Prostate gland (tissue), 2 donors: Measurements from ENCODE around the gene TMEM267. TPM values are rescaled to one million over a fixed set of nuclear protein-coding genes. Genes with fewer than 3 reads are reported as not detected.
A peak's percentile ranks its signal among the peaks of the same experiment; 100 is the strongest.
"Not testable (repeated sequence)": the region's sequence is repeated elsewhere in the genome, so short reads cannot be mapped to it uniquely, and the experiment has no call there.

Source experiments
- DNase-seq: peaks from one replicate; pipeline ENCODE4 v3.0.0-alpha.2; 2019; ENCODE audit warnings: low spot score
- H3K27ac ChIP-seq, 2 donors: fragments of 200-600 bp; sonication (generic); 2 replicates each; pipeline ENCODE4 v1.5.1; 2017 to 2019
- H3K27me3 ChIP-seq: fragments of 200-600 bp; sonication (generic); replicated peaks from 2 replicates; pipeline ENCODE4 v1.5.1; 2019; ENCODE audit not compliant: insufficient read depth
- H3K36me3 ChIP-seq, 2 donors: fragments of 200-600 bp; sonication (generic); 1 replicate in 1 of 2; 2 replicates in 1 of 2; pipeline versions ENCODE4 v1.5.1 to v1.8.1; 2017 to 2019
- H3K4me1 ChIP-seq: fragments of 200-600 bp; sonication (generic); replicated peaks from 2 replicates; pipeline ENCODE4 v1.5.1; 2019
- H3K4me3 ChIP-seq, 2 donors: fragments of 200-600 bp; sonication (generic); 2 replicates each; pipeline ENCODE4 v1.5.1; 2017 to 2019
- H3K9me3 ChIP-seq: fragments of 200-600 bp; sonication (generic); 2 replicates; pipeline ENCODE4 v1.5.1; 2017
- CTCF ChIP-seq, 4 experiments: fragments of 200-600 bp in 2 of 4; fragments of 450-650 bp in 2 of 4; sonication (generic) in 2 of 4; IDR thresholded peaks; 1 replicate in 3 of 4; 2 replicates in 1 of 4; pipeline ENCODE4 v1.5.1; 2016 to 2019; ENCODE audit warnings: antibody characterized with exemption in 4 of 4, mild to moderate bottlenecking in 2 of 4, moderate library complexity in 2 of 4
- POLR2A ChIP-seq: fragments of 450-650 bp; IDR thresholded peaks from one replicate; pipeline ENCODE4 v1.6.1; 2016; ENCODE audit warnings: antibody characterized with exemption, mild to moderate bottlenecking
- POLR2AphosphoS5 ChIP-seq: sonication (generic); formaldehyde crosslinking; IDR thresholded peaks from one replicate; pipeline ENCODE4 v1.6.1; 2017; ENCODE audit warnings: antibody characterized with exemption
- WGBS: methylation state at CpG from one replicate; pipeline ENCODE4 v1.1.5; 2018; 5-methylcytosine and 5-hydroxymethylcytosine counted together
- intact Hi-C: fragments of 100-400 bp; cut with DNase I; formaldehyde crosslinking; loops from one replicate; pipeline ENCODE4 v1.14.2; 2022
- total RNA-seq, 2 donors: library from RNA; depleted of rRNA; stranded (reverse); fragments of >200 nt; gene quantifications; one replicate each; pipeline ENCODE4 v1.1.0, GENCODE V29; 2016

The TMEM267 gene
- total RNA-seq, 2 donors from 2014 or later = 11.8 to 14.9 TPM

DNA sequence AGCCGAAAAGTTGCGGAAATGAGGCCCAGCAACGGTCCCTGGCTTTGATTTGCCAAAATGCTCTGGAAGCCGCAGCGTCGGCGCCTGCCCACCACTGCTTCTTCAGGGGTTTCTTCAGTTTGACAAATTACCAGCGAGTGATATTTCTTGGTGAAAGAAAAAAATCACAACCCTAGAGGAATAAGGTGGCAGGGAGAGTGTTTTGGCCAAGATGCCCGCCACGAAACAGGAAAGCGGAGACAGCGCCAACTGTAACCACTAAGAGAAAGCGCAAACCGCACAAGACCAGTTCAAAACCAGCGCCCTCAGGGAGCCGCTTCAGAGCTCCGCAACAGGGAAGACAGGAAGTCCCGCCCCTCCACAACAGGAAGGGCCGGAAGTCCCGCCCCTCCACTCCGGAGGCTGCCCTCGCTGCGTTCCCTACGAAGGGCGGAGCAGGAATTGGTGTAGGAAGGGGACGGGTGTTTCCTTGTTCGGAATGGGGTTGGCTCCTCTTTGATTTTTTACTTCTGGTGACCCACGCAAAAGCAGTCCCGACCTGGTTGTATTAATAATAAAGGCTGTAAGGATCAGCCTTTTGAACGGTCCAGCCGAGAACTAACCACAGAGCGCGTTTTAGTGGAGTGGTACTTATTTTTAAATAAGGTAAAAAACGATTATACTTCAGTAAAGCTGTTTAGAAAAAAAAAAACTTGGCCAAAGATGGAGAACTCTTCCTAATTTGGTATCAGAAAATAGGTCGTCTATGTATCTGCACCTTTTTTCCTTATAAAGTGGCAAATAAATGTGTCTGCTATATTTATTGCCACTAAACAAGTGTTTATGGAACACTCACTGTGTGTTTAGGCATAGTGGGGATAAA is 31.4 kb upstream of the TMEM267 start, which contains the start of gene C5orf34:
TSS of gene C5orf34 (minus strand) at position 333 of the 862 bp plus-strand sequence. CDS start 5,809 bp downstream, outside the sequence.
- H3K4me1 ChIP-seq = no peaks in the 10 kb centered on the region
- TF ChIP-seq POLR2A (peak; percentile 73), CTCF (IDR thresholded peaks at IDR 0.05) (peak in 1 of 4 experiments; percentile 32), POLR2AphosphoS5 (peak; percentile 95)

DNA sequence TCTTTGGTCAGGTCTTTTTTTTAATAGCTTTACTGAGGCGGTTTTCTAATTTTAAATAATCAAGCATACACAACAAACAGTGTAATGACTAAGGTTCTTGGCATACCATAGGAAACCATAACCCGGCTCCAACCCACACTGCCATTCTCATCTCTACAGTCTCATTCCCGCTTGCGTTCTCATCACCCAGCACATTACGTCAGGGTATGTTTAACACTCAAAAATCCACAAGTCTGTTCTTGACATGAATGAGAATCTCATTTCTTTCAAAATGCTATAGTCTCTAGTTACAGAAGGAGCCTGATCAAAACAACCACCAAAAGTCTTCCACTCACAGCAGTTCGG is 30.8 kb upstream of the TMEM267 start:
- Histone ChIP-seq H3K4me1 (no peaks in the 10 kb centered on the region), H3K36me3 (no peaks in the 10 kb centered on the region), H3K9me3 (no peaks in the 10 kb centered on the region), H3K27ac (peak overlapping the region; percentile 74 to 81), H3K27me3 (no peaks in the 10 kb centered on the region), H3K4me3 (peak overlapping the region; percentile 52 to 54)
- WGBS = 1% methylated on average over 6 of the region's 6 CpGs
- intact Hi-C loops = no loop called here
- no peak for DNase-seq
- no peak for TF ChIP-seq CTCF (IDR thresholded peaks at IDR 0.05)
- no peak for TF ChIP-seq POLR2A
- TF ChIP-seq POLR2AphosphoS5 = no peak

More for the DNA sequence above, 31.4 kb upstream of the TMEM267 start, which contains the start of gene C5orf34:
- under 1% methylated on average over 35 of the region's 35 CpGs for WGBS
- intact Hi-C loops = loop anchor here (5.0 kb wide), 2 partner anchors 33 to 42 kb away; partner anchors contain the start of genes PAIP1 and TMEM267
- no peaks in the 10 kb centered on the region for H3K9me3 ChIP-seq
- H3K36me3 ChIP-seq = no peaks in the 10 kb centered on the region
- H3K27ac ChIP-seq = peak within 1 kb of the TSS; percentile 74 to 81
- peak within 1 kb of the TSS; percentile 52 to 54 for H3K4me3 ChIP-seq
- no peaks in the 10 kb centered on the region for H3K27me3 ChIP-seq
- peak; percentile 97 for DNase-seq

DNA sequence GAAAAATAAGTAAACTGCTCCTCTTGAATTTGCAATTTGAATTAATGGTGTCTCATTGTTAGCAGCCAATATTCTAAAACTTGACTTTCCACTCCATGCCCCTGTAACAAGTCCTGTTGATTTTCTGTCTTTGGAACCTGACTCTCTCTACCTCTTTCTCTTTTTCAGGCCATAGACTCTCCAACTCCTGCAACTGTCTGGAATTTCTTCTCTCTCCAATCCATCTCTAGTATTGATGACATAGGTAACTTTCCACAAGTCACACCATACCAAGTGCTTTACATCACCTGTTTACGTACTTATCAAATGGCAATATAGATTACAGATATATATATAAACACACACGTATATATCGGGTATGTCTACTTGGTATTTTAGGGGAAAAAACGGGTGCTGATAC is 30.4 kb upstream of the TMEM267 start:
- H3K4me1 ChIP-seq = no peaks in the 10 kb centered on the region
- no peaks in the 10 kb centered on the region for H3K9me3 ChIP-seq
- 16% methylated on average over 4 of the region's 4 CpGs for WGBS
- H3K27ac ChIP-seq = peak overlapping the region in 1 of 2 donors; percentile 81
- no peaks in the 10 kb centered on the region for H3K27me3 ChIP-seq
- DNase-seq = no peak
- TF ChIP-seq POLR2A = no peak
- H3K36me3 ChIP-seq = no peaks in the 10 kb centered on the region
- intact Hi-C loops = no loop called here
- H3K4me3 ChIP-seq = peak overlapping the region; percentile 52 to 54

DNA sequence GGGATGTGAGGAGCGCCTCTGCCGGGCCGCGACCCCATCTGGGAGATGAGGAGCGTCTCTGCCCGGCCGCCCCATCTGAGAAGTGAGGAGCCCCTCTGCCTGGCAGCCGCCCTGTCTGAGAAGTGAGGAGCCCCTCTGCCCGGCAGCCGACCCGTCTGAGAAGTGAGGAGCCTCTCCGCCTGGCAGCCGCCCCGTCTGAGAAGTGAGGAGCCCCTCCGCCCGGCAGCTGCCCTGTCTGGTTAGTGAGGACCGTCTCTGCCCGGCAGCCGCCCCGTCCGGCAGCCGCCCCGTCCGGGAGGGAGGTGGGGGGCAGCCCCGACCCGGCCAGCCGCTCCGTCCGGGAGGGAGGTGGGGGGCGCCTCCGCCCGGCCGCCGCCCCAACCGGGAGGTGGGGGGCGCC is 27.4 kb upstream of the TMEM267 start:
- DNase-seq, H3K4me3 ChIP-seq, H3K27ac ChIP-seq, H3K9me3 ChIP-seq, H3K4me1 ChIP-seq, intact Hi-C loops, H3K36me3 ChIP-seq, H3K27me3 ChIP-seq: not testable (repeated sequence)
- 92% methylated on average over 28 of the region's 36 CpGs for WGBS

- intact Hi-C loops = no loop called here
- no peak for TF ChIP-seq POLR2A
- no peak for TF ChIP-seq CTCF (IDR thresholded peaks at IDR 0.05)
- no peak for TF ChIP-seq POLR2AphosphoS5
- WGBS = 90% methylated on average over 2 of the region's 2 CpGs
These were observed 14.9 kb upstream of the TMEM267 start for GRCh38 chr5:43498581-43498980.

More at GRCh38 chr5:43498581-43498980, 14.9 kb upstream of the TMEM267 start:
- Histone ChIP-seq H3K27me3 (no peaks in the 10 kb centered on the region), H3K27ac (no peak overlapping the region), H3K4me3 (no peak overlapping the region), H3K9me3 (no peaks in the 10 kb centered on the region), H3K4me1 (no peaks in the 10 kb centered on the region), H3K36me3 (no peaks in the 10 kb centered on the region)
- no peak for DNase-seq
